ENCODE data around the gene ENTHD1.

DNA sequence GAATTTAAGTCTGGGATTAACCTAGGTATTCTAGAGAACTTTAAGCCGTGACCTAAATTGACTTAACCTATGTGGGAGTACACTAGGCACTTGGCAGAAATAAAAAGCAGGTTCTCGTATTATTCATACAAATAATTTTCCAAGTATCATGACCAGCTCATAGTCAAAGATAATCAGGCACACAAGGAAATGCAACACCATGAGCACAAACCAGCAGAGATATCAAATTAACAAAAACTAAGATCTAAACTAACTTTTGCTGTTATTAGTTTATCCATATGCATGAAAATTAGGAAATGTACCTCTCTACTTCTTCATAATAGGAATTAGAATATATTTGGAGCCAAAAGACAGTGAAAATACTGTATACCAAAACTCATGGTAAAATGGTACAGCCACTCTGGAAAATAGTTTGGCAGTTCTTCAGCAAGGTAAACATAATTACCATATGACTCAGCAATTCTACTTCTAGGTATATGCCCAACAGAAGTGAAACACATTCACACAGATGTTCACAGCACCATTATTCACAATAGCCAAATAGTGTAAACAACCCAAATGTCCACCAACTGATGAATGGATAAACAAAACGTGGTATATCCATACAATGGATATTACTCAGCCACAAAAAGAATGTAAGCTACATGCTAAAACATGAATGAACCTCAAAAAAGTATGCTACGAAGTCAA, 154.1 kb downstream of the ENTHD1 start:
- no peak for TF ChIP-seq BHLHE40 (IDR thresholded peaks at IDR 0.05; ENCODE audit: borderline replicate concordance)
- no peak for TF ChIP-seq LEF1 (IDR thresholded peaks at IDR 0.05; ENCODE audit: borderline replicate concordance)
- TF ChIP-seq HDGF (IDR thresholded peaks at IDR 0.05; ENCODE audit: borderline replicate concordance), result no peak
- TF ChIP-seq ZNF384 (IDR thresholded peaks at IDR 0.05), result no peak
- TF ChIP-seq SP1 (IDR thresholded peaks at IDR 0.05), result no peak
- TF ChIP-seq ELF4 (IDR thresholded peaks at IDR 0.05), result no peak
- TF ChIP-seq L3MBTL2 (conservative IDR thresholded peaks at IDR 0.05), result no peak
- no peak for TF ChIP-seq SUZ12 (IDR thresholded peaks at IDR 0.05)
- no peak for TF ChIP-seq FOXM1 (IDR thresholded peaks at IDR 0.05; ENCODE audit: borderline replicate concordance)
- TF ChIP-seq NFRKB (IDR thresholded peaks at IDR 0.05), result no peak
- TF ChIP-seq, protein P1, sequence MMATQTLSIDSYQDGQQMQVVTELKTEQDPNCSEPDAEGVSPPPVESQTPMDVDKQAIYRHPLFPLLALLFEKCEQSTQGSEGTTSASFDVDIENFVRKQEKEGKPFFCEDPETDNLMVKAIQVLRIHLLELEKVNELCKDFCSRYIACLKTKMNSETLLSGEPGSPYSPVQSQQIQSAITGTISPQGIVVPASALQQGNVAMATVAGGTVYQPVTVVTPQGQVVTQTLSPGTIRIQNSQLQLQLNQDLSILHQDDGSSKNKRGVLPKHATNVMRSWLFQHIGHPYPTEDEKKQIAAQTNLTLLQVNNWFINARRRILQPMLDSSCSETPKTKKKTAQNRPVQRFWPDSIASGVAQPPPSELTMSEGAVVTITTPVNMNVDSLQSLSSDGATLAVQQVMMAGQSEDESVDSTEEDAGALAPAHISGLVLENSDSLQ (IDR thresholded peaks at IDR 0.05), result no peak
- TF ChIP-seq FOXA1 (IDR thresholded peaks at IDR 0.05), result no peak
- no peak for TF ChIP-seq ARNT (IDR thresholded peaks at IDR 0.05)
- no peak for TF ChIP-seq FOXK2 (IDR thresholded peaks at IDR 0.05)

All from HEK293T (cell line).